PC-9 (cell line): Measurements from ENCODE around the gene MGAT2.

Experiments
- CTCF ChIP-seq: fragments of 200-600 bp; sonication (generic); conservative IDR thresholded peaks from 2 replicates; pipeline ENCODE4 v1.6.1; 2017; ENCODE audit warnings: mixed run types, antibody characterized with exemption, mild to moderate bottlenecking, moderate library complexity
- EZH2 ChIP-seq: fragments of 200-600 bp; sonication (generic); IDR thresholded peaks from 2 replicates; pipeline ENCODE4 v1.8.0; 2017; ENCODE audit warnings: antibody characterized with exemption, low read depth

GRCh38 chr14:49623387-49623786 lies 2.8 kb downstream of the MGAT2 start:
- TF ChIP-seq CTCF (no peak), EZH2 (no peak)
